K562 (cell line): ENCODE data around the gene TMEM88. TPM values are rescaled to one million over a fixed set of nuclear protein-coding genes. Genes with fewer than 3 reads are reported as not detected.

Source experiments
- ARNT ChIP-seq, 2 experiments: fragments of 450-650 bp; IDR thresholded peaks; 2 replicates each; pipeline ENCODE4 v1.6.1; 2016; ENCODE audit warnings: mild to moderate bottlenecking in 1 of 2
- ATF7 ChIP-seq: fragments of 450-650 bp; IDR thresholded peaks from 2 replicates; pipeline ENCODE4 v1.7.1; 2014; ENCODE audit warnings: mild to moderate bottlenecking, moderate library complexity
- CBX3 ChIP-seq, 2 experiments: IDR thresholded peaks; 1 replicate in 1 of 2; 2 replicates in 1 of 2; pipeline ENCODE4 v1.6.1; 2012; ENCODE audit warnings: inconsistent platforms in 2 of 2, low read length in 2 of 2, borderline replicate concordance in 1 of 2, control low read depth in 1 of 2
- CEBPG ChIP-seq, 3 experiments: fragments of 200-800 bp in 1 of 3; sonication (Bioruptor generic) in 1 of 3; sonication (generic) in 1 of 3; formaldehyde crosslinking in 1 of 3; IDR thresholded peaks in 2 of 3; conservative IDR thresholded peaks in 1 of 3; 2 replicates each; pipeline versions ENCODE4 v1.6.1 to v1.8.0; 2016 to 2022; ENCODE audit warnings: missing compliant biosample characterization in 2 of 3, missing genetic modification characterization in 2 of 3, mild to moderate bottlenecking in 1 of 3, missing genetic modification reagents in 1 of 3
- DPF2 ChIP-seq: fragments of 450-650 bp; IDR thresholded peaks from 2 replicates; pipeline ENCODE4 v1.6.1; 2016
- GATAD2B ChIP-seq: fragments of 450-650 bp; IDR thresholded peaks from 2 replicates; pipeline ENCODE4 v1.6.1; 2017; ENCODE audit warnings: mild to moderate bottlenecking, borderline replicate concordance
- KLF6 ChIP-seq: fragments of 250-450 bp; sonication (Bioruptor Pico); IDR thresholded peaks from 2 replicates; pipeline ENCODE4 v1.4.0; 2020; ENCODE audit warnings: mild to moderate bottlenecking, moderate library complexity, borderline replicate concordance
- MAFK ChIP-seq: IDR thresholded peaks from 2 replicates; pipeline ENCODE4 v1.6.1; 2011; ENCODE audit warnings: low read length, improper control_type of control experiment
- MEF2A ChIP-seq: IDR thresholded peaks from 2 replicates; pipeline ENCODE4 v1.6.1; 2011; ENCODE audit warnings: low read depth, mild to moderate bottlenecking, low read length, moderate library complexity; ENCODE audit not compliant: control insufficient read depth
- NCOA2 ChIP-seq, 2 experiments: fragments of 450-650 bp; IDR thresholded peaks; 2 replicates each; pipeline ENCODE4 v1.6.1; 2018; ENCODE audit warnings: mild to moderate bottlenecking in 2 of 2, moderate library complexity in 1 of 2; ENCODE audit not compliant: partially characterized antibody in 2 of 2
- NCOR1 ChIP-seq: fragments of 450-650 bp; IDR thresholded peaks from 2 replicates; pipeline ENCODE4 v1.6.1; 2016; ENCODE audit warnings: mild to moderate bottlenecking, moderate library complexity
- PHF21A ChIP-seq: fragments of 450-650 bp; IDR thresholded peaks from 2 replicates; pipeline ENCODE4 v1.6.1; 2017; ENCODE audit warnings: low read depth, borderline replicate concordance
- SAFB2 ChIP-seq: fragments of 200-400 bp; formaldehyde crosslinking; IDR thresholded peaks from 2 replicates; pipeline ENCODE4 v1.6.1; 2018; ENCODE audit warnings: borderline replicate concordance, low read length, low read depth, moderate library complexity; ENCODE audit not compliant: severe bottlenecking
- SETDB1 ChIP-seq: IDR thresholded peaks from one replicate; pipeline ENCODE4 v1.6.1; 2012; ENCODE audit warnings: low read length, control low read depth, inconsistent platforms
- SMAD3 ChIP-seq: fragments of 450-650 bp; formaldehyde crosslinking; conservative IDR thresholded peaks from 2 replicates; pipeline ENCODE4 v1.4.0; 2020; ENCODE audit warnings: mild to moderate bottlenecking
- SP1 ChIP-seq: sonication (generic); formaldehyde crosslinking; IDR thresholded peaks from 2 replicates; pipeline ENCODE4 v1.8.1; 2022; ENCODE audit warnings: mild to moderate bottlenecking, missing genetic modification reagents
- TEAD2 ChIP-seq: fragments of 450-650 bp; IDR thresholded peaks from 2 replicates; pipeline ENCODE4 v1.6.1; 2016; ENCODE audit warnings: missing genetic modification characterization, control low read depth, missing compliant biosample characterization
- TSC22D4 ChIP-seq: fragments of 450-650 bp; IDR thresholded peaks from 2 replicates; pipeline ENCODE4 v1.6.1; 2016; ENCODE audit warnings: missing genetic modification characterization, missing biosample characterization, control low read depth
- ZNF431 ChIP-seq: sonication (generic); formaldehyde crosslinking; IDR thresholded peaks from 2 replicates; pipeline ENCODE4 v1.8.0; 2022; ENCODE audit warnings: mild to moderate bottlenecking, missing genetic modification reagents
- ZNF551 ChIP-seq: fragments of 250-450 bp; sonication (Bioruptor Pico); IDR thresholded peaks from 2 replicates; pipeline ENCODE4 v1.5.0; 2021; ENCODE audit warnings: mild to moderate bottlenecking, moderate library complexity
- ZNF561 ChIP-seq: fragments of 450-650 bp; formaldehyde crosslinking; conservative IDR thresholded peaks from 2 replicates; pipeline ENCODE4 v1.4.0; 2020; ENCODE audit warnings: mild to moderate bottlenecking, moderate library complexity
- polyA plus RNA-seq, 8 experiments: library from polyadenylated mRNA; depleted of rRNA in 4 of 8; stranded (reverse) in 5 of 8; unstranded in 3 of 8; fragments of >200 nt; fragmentation: Nextera tagmentation in 2 of 8; fragmentation: Illumina TruSeq in 1 of 8; extraction: Ambion mirVana in 2 of 8; extraction: Trizol in 1 of 8; gene quantifications; 2 replicates each; pipeline versions ENCODE4 v1.2.1 to v1.2.3, GENCODE V29; 2011 to 2014; ENCODE audit warnings: inconsistent platforms in 1 of 8, missing spikeins in 1 of 8
- total RNA-seq, 7 experiments: library from RNA; depleted of rRNA in 6 of 7; stranded (reverse); fragments of >200 nt in 6 of 7; fragmentation: Illumina TruSeq in 2 of 7; extraction: Trizol in 2 of 7; gene quantifications; 2 replicates each; pipeline versions ENCODE4 v1.2.1 to v1.2.3, GENCODE V29; 2011 to 2021; ENCODE audit warnings: low replicate concordance in 1 of 7
- TF ChIP-seq, protein P1 (sequence below): sonication (generic); formaldehyde crosslinking; IDR thresholded peaks from 2 replicates; pipeline ENCODE4 v1.8.0; 2022; ENCODE audit warnings: mild to moderate bottlenecking, missing genetic modification reagents, borderline replicate concordance
- TF ChIP-seq, protein P2 (sequence below): fragments of 450-650 bp; IDR thresholded peaks from 2 replicates; pipeline ENCODE4 v1.6.1; 2014; ENCODE audit warnings: low read depth, mild to moderate bottlenecking, moderate library complexity, borderline replicate concordance

The TMEM88 gene
- total and polyA plus RNA-seq, 9 of the 15 experiments (the other 6 are each of a cell fraction or from before 2014, with no cell fraction given), result 0.10 to 1.4 (median 0.36) TPM; not detected in 3

DNA sequence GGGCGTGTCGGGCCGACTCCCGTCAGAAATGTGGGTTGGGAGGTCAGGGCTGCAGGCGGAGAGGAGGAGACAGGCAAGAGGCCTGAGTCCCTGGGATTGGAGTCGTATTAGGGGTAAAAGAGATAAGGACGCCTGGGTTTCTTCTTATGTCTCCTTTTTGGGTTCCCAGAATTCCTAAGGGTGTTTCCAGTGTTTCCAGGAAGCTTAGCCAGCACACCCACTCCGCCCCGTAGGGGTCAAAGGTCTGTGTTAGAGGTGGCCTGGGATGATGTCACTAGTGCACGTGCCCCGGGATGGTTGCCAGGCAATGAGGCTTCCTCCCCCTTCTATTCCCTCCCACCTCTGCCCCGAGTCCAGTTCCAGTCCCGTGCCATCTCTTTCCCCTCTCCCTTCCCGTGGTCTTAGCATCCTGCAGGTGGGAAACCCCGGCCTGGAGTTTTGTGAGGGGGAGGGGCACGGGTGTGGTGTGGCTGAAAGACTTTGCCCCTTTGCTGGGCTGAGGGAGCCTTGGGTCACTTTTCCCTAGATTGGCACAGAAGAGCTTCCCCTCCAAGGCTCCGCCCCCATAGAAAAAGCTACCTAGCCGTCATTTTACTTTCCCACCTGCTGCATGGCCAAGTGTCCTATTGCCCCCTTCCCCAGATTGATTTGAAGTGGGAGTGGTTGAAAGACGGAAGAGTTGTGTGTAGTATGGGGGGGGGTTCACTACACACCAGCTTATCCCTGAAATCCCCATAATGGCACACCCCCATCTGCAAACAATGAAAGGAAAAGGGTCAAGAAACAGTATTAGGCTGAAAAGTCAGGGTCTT, 18.1 kb upstream of the TMEM88 start (continued):
- TF ChIP-seq CEBPG (CRISPR knock-in tag; IDR thresholded peaks at IDR 0.05) (peak; percentile 26; the same call in 1 of the 2 replicates), CEBPG (tag; conservative IDR thresholded peaks at IDR 0.05 in 1 of 2, IDR thresholded peaks at IDR 0.05 in 1 of 2) (0 out of 4 replicates have a peak, but pooled peaks of 1 of the 2 experiments have one; percentile 14), PHF21A (0 out of 2 replicates have a peak, but pooled peaks have one; percentile 13), SAFB2 (no peak), NCOR1 (peak; percentile 77), MEF2A (0 out of 2 replicates have a peak, but pooled peaks have one; percentile 20), GATAD2B (peak; percentile 73; the same call in 1 of the 2 replicates), ZNF551 (CRISPR knock-in tag) (no peak), DPF2 (peak; percentile 44; the same call in 1 of the 2 replicates), TEAD2 (tag) (no peak), ZNF431 (CRISPR knock-in tag) (no peak), SP1 (peak; percentile 93), ZNF561 (no peak), TSC22D4 (tag) (no peak), SMAD3 (CRISPR knock-in tag) (no peak), ATF7 (peak; percentile 98), CBX3 (IDR thresholded peaks at IDR 0.05; ENCODE audit: borderline replicate concordance in 1 of 2, low read length in 2 of 2) (peak in 1 of 2 experiments; percentile 71; a peak in 1 of 3 replicates), KLF6 (CRISPR knock-in tag) (no peak), ARNT (IDR thresholded peaks at IDR 0.05) (peak; percentile 77 to 85; a peak in 3 of 4 replicates), NCOA2 (IDR thresholded peaks at IDR 0.05; ENCODE audit: partially characterized antibody in 2 of 2) (no peak), MAFK (0 out of 2 replicates have a peak, but pooled peaks have one; percentile 12), SETDB1 (peak; percentile 25)
- TF ChIP-seq, protein P1, sequence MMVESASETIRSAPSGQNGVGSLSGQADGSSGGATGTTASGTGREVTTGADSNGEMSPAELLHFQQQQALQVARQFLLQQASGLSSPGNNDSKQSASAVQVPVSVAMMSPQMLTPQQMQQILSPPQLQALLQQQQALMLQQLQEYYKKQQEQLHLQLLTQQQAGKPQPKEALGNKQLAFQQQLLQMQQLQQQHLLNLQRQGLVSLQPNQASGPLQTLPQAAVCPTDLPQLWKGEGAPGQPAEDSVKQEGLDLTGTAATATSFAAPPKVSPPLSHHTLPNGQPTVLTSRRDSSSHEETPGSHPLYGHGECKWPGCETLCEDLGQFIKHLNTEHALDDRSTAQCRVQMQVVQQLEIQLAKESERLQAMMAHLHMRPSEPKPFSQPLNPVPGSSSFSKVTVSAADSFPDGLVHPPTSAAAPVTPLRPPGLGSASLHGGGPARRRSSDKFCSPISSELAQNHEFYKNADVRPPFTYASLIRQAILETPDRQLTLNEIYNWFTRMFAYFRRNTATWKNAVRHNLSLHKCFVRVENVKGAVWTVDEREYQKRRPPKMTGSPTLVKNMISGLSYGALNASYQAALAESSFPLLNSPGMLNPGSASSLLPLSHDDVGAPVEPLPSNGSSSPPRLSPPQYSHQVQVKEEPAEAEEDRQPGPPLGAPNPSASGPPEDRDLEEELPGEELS (CRISPR knock-in tag), result no peak
- TF ChIP-seq, protein P2, sequence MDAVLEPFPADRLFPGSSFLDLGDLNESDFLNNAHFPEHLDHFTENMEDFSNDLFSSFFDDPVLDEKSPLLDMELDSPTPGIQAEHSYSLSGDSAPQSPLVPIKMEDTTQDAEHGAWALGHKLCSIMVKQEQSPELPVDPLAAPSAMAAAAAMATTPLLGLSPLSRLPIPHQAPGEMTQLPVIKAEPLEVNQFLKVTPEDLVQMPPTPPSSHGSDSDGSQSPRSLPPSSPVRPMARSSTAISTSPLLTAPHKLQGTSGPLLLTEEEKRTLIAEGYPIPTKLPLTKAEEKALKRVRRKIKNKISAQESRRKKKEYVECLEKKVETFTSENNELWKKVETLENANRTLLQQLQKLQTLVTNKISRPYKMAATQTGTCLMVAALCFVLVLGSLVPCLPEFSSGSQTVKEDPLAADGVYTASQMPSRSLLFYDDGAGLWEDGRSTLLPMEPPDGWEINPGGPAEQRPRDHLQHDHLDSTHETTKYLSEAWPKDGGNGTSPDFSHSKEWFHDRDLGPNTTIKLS, result peak; percentile 42; the same call in 1 of the 2 replicates
